NT2/D1 (cell line): Measurements from ENCODE around the gene NPTXR.

ENCODE experiments used
- SUZ12 ChIP-seq: IDR thresholded peaks from 2 replicates; pipeline ENCODE4 v1.6.1; 2011; ENCODE audit not compliant: insufficient read length, insufficient read depth; ENCODE audit errors: extremely low read depth
- YY1 ChIP-seq: IDR thresholded peaks from 2 replicates; pipeline ENCODE4 v1.6.1; 2011; ENCODE audit not compliant: insufficient read length, insufficient read depth
- ZNF274 ChIP-seq: IDR thresholded peaks from 2 replicates; pipeline ENCODE4 v1.6.1; 2011; ENCODE audit warnings: mild to moderate bottlenecking, low read depth, low read length

GRCh38 chr22:38799265-38800002 lies 44.4 kb downstream of the NPTXR start:
- TF ChIP-seq ZNF274 (no peak), SUZ12 (no peak), YY1 (no peak)
